IMR-90 (cell line): ENCODE data around the gene SEC24B. TPM values are rescaled to one million over a fixed set of nuclear protein-coding genes. Genes with fewer than 3 reads are reported as not detected.

Source experiments
- ATAC-seq: fragments of 200-7000 bp; cut with Tn5 transposase; 2 replicates; pipeline ENCODE4 v1.9.1; 2020; ENCODE audit warnings: low read depth, mild to moderate bottlenecking, moderate library complexity
- BruUV-seq: library from RNA; stranded (reverse); fragments of 400-500 nt; replicated peaks from 2 replicates; lab custom pipeline; 2021; lab: Mats Ljungman, UMichigan
- CTCF ChIA-PET: fragments of 300-600 bp; formaldehyde crosslinking; extraction: SDS; loops from one replicate; lab custom pipeline; 2021; ENCODE audit warnings: antibody characterized with exemption; lab: Yijun Ruan, JAX
- POLR2A ChIA-PET: fragments of 300-600 bp; sonication (Branson Sonifier 250); formaldehyde crosslinking; loops from one replicate; lab custom pipeline; 2022; ENCODE audit warnings: antibody characterized with exemption; ENCODE audit not compliant: unreplicated experiment; lab: Charles Lee
- DNase-seq: peaks from one replicate; pipeline ENCODE4 v3.0.0; 2013
- H2AFZ ChIP-seq: replicated peaks from 2 replicates; pipeline ENCODE3; 2013; ENCODE audit warnings: low read length, mild to moderate bottlenecking; ENCODE audit not compliant: poor library complexity
- H2AK5ac ChIP-seq: 2 replicates; pipeline ENCODE4 v1.6.1; 2013; ENCODE audit warnings: low read depth, low read length, inconsistent platforms
- H2AK9ac ChIP-seq: replicated peaks from 2 replicates; pipeline ENCODE3; 2013; ENCODE audit warnings: mild to moderate bottlenecking, low read depth, low read length, moderate library complexity; ENCODE audit not compliant: poor library complexity
- H2BK120ac ChIP-seq: 2 replicates; pipeline ENCODE4 v1.6.1; 2013; ENCODE audit warnings: low read depth, low read length, inconsistent platforms
- H2BK15ac ChIP-seq: 3 replicates; pipeline ENCODE4 v1.6.1; 2013; ENCODE audit warnings: low read depth, low read length, inconsistent platforms
- H2BK20ac ChIP-seq: 2 replicates; pipeline ENCODE4 v1.6.1; 2013; ENCODE audit warnings: low read depth, mild to moderate bottlenecking, inconsistent platforms, low read length, moderate library complexity
- H2BK5ac ChIP-seq: 2 replicates; pipeline ENCODE4 v1.6.1; 2013; ENCODE audit warnings: mild to moderate bottlenecking, low read depth, low read length, inconsistent platforms; ENCODE audit not compliant: poor library complexity, severe bottlenecking
- H3K14ac ChIP-seq: replicated peaks from 2 replicates; pipeline ENCODE4 v1.6.1; 2013; ENCODE audit warnings: low read depth, low read length, inconsistent platforms
- H3K18ac ChIP-seq: 2 replicates; pipeline ENCODE4 v1.6.1; 2013; ENCODE audit warnings: low read depth, low read length, control low read depth
- H3K23ac ChIP-seq: 2 replicates; pipeline ENCODE4 v1.6.1; 2013; ENCODE audit warnings: low read depth, low read length, inconsistent platforms
- H3K27ac ChIP-seq: 2 replicates; pipeline ENCODE4 v1.5.1; 2013; ENCODE audit warnings: mild to moderate bottlenecking, control low read depth, low read length; ENCODE audit not compliant: insufficient read depth
- H3K27me3 ChIP-seq: 2 replicates; pipeline ENCODE4 v1.6.1; 2013; ENCODE audit warnings: low read length; ENCODE audit not compliant: control insufficient read depth, insufficient read depth
- H3K36me3 ChIP-seq: 2 replicates; pipeline ENCODE4 v1.6.1; 2013; ENCODE audit warnings: low read length, mixed read lengths; ENCODE audit not compliant: control insufficient read depth, insufficient read depth
- H3K4ac ChIP-seq: 2 replicates; pipeline ENCODE4 v1.6.1; 2013; ENCODE audit warnings: low read depth, low read length, inconsistent platforms
- H3K4me1 ChIP-seq: 2 replicates; pipeline ENCODE4 v1.6.1; 2013; ENCODE audit warnings: low read length, mixed read lengths; ENCODE audit not compliant: control insufficient read depth, insufficient read depth
- H3K4me2 ChIP-seq: 2 replicates; pipeline ENCODE4 v1.6.1; 2013; ENCODE audit warnings: low read depth, mild to moderate bottlenecking, control low read depth, low read length, moderate library complexity
- H3K4me3 ChIP-seq: 2 replicates; pipeline ENCODE4 v1.5.1; 2013; ENCODE audit warnings: low read depth, mild to moderate bottlenecking, control low read depth, low read length, moderate library complexity; ENCODE audit not compliant: insufficient read depth
- H3K56ac ChIP-seq: 2 replicates; pipeline ENCODE4 v1.6.1; 2013; ENCODE audit warnings: low read length, inconsistent platforms; ENCODE audit not compliant: insufficient read depth; ENCODE audit errors: extremely low read depth
- H3K79me1 ChIP-seq, 2 experiments: 2 replicates each; pipeline ENCODE4 v1.6.1; 2013; ENCODE audit warnings: low read length in 2 of 2, inconsistent platforms in 1 of 2, low read depth in 1 of 2
- H3K9ac ChIP-seq: 2 replicates; pipeline ENCODE4 v1.6.1; 2013; ENCODE audit warnings: low read depth, low read length, control low read depth
- H3K9me1 ChIP-seq: 2 replicates; pipeline ENCODE4 v1.6.1; 2013; ENCODE audit warnings: low read length, inconsistent platforms; ENCODE audit not compliant: insufficient read depth
- H3K9me3 ChIP-seq: 2 replicates; pipeline ENCODE4 v1.6.1; 2013; ENCODE audit warnings: low read length; ENCODE audit not compliant: control insufficient read depth, insufficient read depth
- H4K20me1 ChIP-seq: 2 replicates; pipeline ENCODE4 v1.6.1; 2013; ENCODE audit warnings: low read length, inconsistent platforms; ENCODE audit not compliant: insufficient read depth
- H4K5ac ChIP-seq: 2 replicates; pipeline ENCODE4 v1.6.1; 2013; ENCODE audit warnings: mild to moderate bottlenecking, low read depth, low read length, control low read depth
- H4K8ac ChIP-seq, 2 experiments: 2 replicates each; pipeline ENCODE4 v1.6.1; 2013; ENCODE audit warnings: low read depth in 2 of 2, low read length in 2 of 2, control low read depth in 1 of 2, inconsistent platforms in 1 of 2
- H4K91ac ChIP-seq: 2 replicates; pipeline ENCODE4 v1.6.1; 2013; ENCODE audit warnings: low read depth, low read length, inconsistent platforms; ENCODE audit not compliant: insufficient read depth
- BHLHE40 ChIP-seq: fragments of 150-350 bp; IDR thresholded peaks from 2 replicates; pipeline ENCODE4 v1.6.1; 2016; ENCODE audit warnings: mild to moderate bottlenecking, low read depth, low read length
- CHD1 ChIP-seq: IDR thresholded peaks from 2 replicates; pipeline ENCODE4 v1.6.1; 2012; ENCODE audit warnings: low read depth, low read length, improper control_type of control experiment
- FOS ChIP-seq: fragments of 150-350 bp; IDR thresholded peaks from 2 replicates; pipeline ENCODE4 v1.6.1; 2016; ENCODE audit warnings: low read depth, low read length
- MAFK ChIP-seq: IDR thresholded peaks from 2 replicates; pipeline ENCODE4 v1.6.1; 2012; ENCODE audit warnings: low read depth, low read length, improper control_type of control experiment
- MXI1 ChIP-seq: IDR thresholded peaks from 2 replicates; pipeline ENCODE4 v1.6.1; 2012; ENCODE audit warnings: low read depth, mild to moderate bottlenecking, low read length, moderate library complexity, borderline replicate concordance
- NFE2L2 ChIP-seq: fragments of 150-350 bp; IDR thresholded peaks from 2 replicates; pipeline ENCODE4 v1.6.1; 2016; ENCODE audit warnings: low read depth, mild to moderate bottlenecking, low read length
- POLR2A ChIP-seq: IDR thresholded peaks from 2 replicates; pipeline ENCODE4 v1.6.1; 2012; ENCODE audit warnings: mild to moderate bottlenecking, low read depth, low read length
- USF2 ChIP-seq: fragments of 150-350 bp; IDR thresholded peaks from 2 replicates; pipeline ENCODE4 v1.6.1; 2017; ENCODE audit warnings: mild to moderate bottlenecking, antibody characterized with exemption, low read length, low read depth
- dilution Hi-C: fragments of 300-500 bp; cut with HindIII; formaldehyde crosslinking; loops from one replicate; pipeline ENCODE4 v1.14.3; 2018; ENCODE audit warnings: low sequenced_read_pairs; ENCODE audit not compliant: unreplicated experiment
- in situ Hi-C: fragments of 300-500 bp; cut with MboI; formaldehyde crosslinking; loops from 3 replicates; pipeline ENCODE4 v1.14.3; 2019; ENCODE audit warnings: low sequenced_read_pairs, inconsistent platforms, mixed read lengths
- intact Hi-C: fragments of 100-400 bp; cut with micrococcal nuclease; formaldehyde crosslinking; loops from 2 replicates; pipeline ENCODE4 v1.10.0; 2022
- polyA plus RNA-seq, 3 experiments: library from polyadenylated mRNA; depleted of rRNA; stranded (reverse); fragments of >200 nt; gene quantifications; 2 replicates each; pipeline ENCODE4 v1.2.3, GENCODE V29; 2012; ENCODE audit warnings: low replicate concordance in 1 of 3
- total RNA-seq: library from RNA; depleted of rRNA; stranded (reverse); fragments of >200 nt; gene quantifications from 2 replicates; pipeline ENCODE4 v1.2.3, GENCODE V29; 2012

The SEC24B gene
- total and polyA plus RNA-seq, 2 of the 4 experiments (the other 2 are of a cell fraction): 19.0 to 27.4 TPM

- H3K36me3 ChIP-seq: peaks cover 15% of the 10 kb centered on the region
- H3K4ac ChIP-seq: no peak overlapping the region
- no peak overlapping the region for H4K8ac ChIP-seq
- H3K14ac ChIP-seq: no peak overlapping the region
- no TSS peak for BruUV-seq
- intact Hi-C loops: no loop called here
- no peak overlapping the region for H2BK120ac ChIP-seq
- POLR2A ChIA-PET: interaction anchor here (0.5 kb wide), 1 partner anchor 209 kb away, joined by 5 read pairs; no protein-coding TSS in a partner anchor
- no peaks in the 10 kb centered on the region for H3K27me3 ChIP-seq
- CTCF ChIA-PET: interaction anchor here (1.2 kb wide), 1 partner anchor 14 kb away, joined by 4 read pairs; no protein-coding TSS in a partner anchor
- no peak overlapping the region for H3K56ac ChIP-seq
- H2BK15ac ChIP-seq: no peak overlapping the region
- ATAC-seq: no peak
- no peak overlapping the region for H3K27ac ChIP-seq
- peaks cover 66% of the 10 kb centered on the region for H4K20me1 ChIP-seq
- H3K4me3 ChIP-seq: no peak overlapping the region
- peaks cover 3% of the 10 kb centered on the region for H3K9me3 ChIP-seq
- no peak overlapping the region for H2AK5ac ChIP-seq
- no peak overlapping the region for H3K18ac ChIP-seq
- H3K9ac ChIP-seq: no peak overlapping the region
- H2AFZ ChIP-seq: no peak overlapping the region
- H2BK5ac ChIP-seq: no peak overlapping the region
- 0 out of 2 replicates have a peak, but pooled peaks cover 3% of the 10 kb centered on the region for H3K9me1 ChIP-seq
- no peak overlapping the region for H2BK20ac ChIP-seq
- DNase-seq: no peak
- in situ Hi-C loops: no loop called here
- H4K91ac ChIP-seq: no peak overlapping the region
- peaks cover 2% of the 10 kb centered on the region for H3K4me1 ChIP-seq
- TF ChIP-seq BHLHE40: no peak
- no peak for TF ChIP-seq USF2
- no peak for TF ChIP-seq CHD1
- no peak for TF ChIP-seq MXI1
- TF ChIP-seq MAFK: no peak
- TF ChIP-seq POLR2A: no peak
- TF ChIP-seq NFE2L2: no peak
- no peak for TF ChIP-seq FOS
- H2AK9ac ChIP-seq: no peak overlapping the region
- H3K4me2 ChIP-seq: no peak overlapping the region
- dilution Hi-C loops: no loop called here
- H4K5ac ChIP-seq: no peak overlapping the region
- H3K79me1 ChIP-seq: peaks cover 28 to 58% of the 10 kb centered on the region in 2 experiments
- H3K23ac ChIP-seq: no peak overlapping the region
Observed at GRCh38 chr4:109447278-109447677, 13.7 kb downstream of the SEC24B start.
